ENCODE measurements around the gene KLHDC3.

The KLHDC3 gene

GRCh38 chr6:43053545-43054205 is 39.6 kb downstream of the KLHDC3 start, which contains the start of gene CUL7:
Gene CUL7, minus strand, starts transcription at chr6:43053851. Its CDS starts 1,063 bp downstream, at chr6:43052788.
- in situ Hi-C loops (cut with MboI; ENCODE audit: low sequenced_read_pairs): no loop called here

GRCh38 chr6:43054206-43054943 is 40.3 kb downstream of the KLHDC3 start:
- in situ Hi-C loops (cut with MboI; ENCODE audit: low sequenced_read_pairs): no loop called here

GRCh38 chr6:43055966-43056365 is 41.9 kb downstream of the KLHDC3 start:
- in situ Hi-C loops (cut with MboI; ENCODE audit: low sequenced_read_pairs): no loop called here

- in situ Hi-C loops (cut with MboI; ENCODE audit: low sequenced_read_pairs): no loop called here
Measured at GRCh38 chr6:43058531-43058930, 44.5 kb downstream of the KLHDC3 start.

- in situ Hi-C loops (cut with MboI; ENCODE audit: low sequenced_read_pairs): no loop called here
Measured at GRCh38 chr6:43059168-43060033, 45.4 kb downstream of the KLHDC3 start, which contains the start of the genes KLC4 and MRPL2. Gene KLC4, plus strand, starts transcription at chr6:43059631. Its CDS starts 1,705 bp downstream, at chr6:43061336. Gene MRPL2, minus strand, starts transcription at chr6:43059434. Its CDS starts 53 bp downstream, at chr6:43059381.

- in situ Hi-C loops (cut with MboI; ENCODE audit: low sequenced_read_pairs): no loop called here
Measured at GRCh38 chr6:43060034-43060754, 46.1 kb downstream of the KLHDC3 start.

GRCh38 chr6:43060755-43061633 is 46.9 kb downstream of the KLHDC3 start:
- in situ Hi-C loops (cut with MboI; ENCODE audit: low sequenced_read_pairs): no loop called here

GRCh38 chr6:43061861-43062260 is 47.8 kb downstream of the KLHDC3 start:
- in situ Hi-C loops (cut with MboI; ENCODE audit: low sequenced_read_pairs): no loop called here

GRCh38 chr6:43062818-43063217 is 48.8 kb downstream of the KLHDC3 start:
- in situ Hi-C loops (cut with MboI; ENCODE audit: low sequenced_read_pairs): no loop called here

GRCh38 chr6:43070028-43070632 is 56.1 kb downstream of the KLHDC3 start:
- in situ Hi-C loops (cut with MboI; ENCODE audit: low sequenced_read_pairs): no loop called here

All from HL-60/S4 treated with retinoic acid at 250 ng/mL for 4 days and 3 days (cell line).